Naive B cell (primary cell): ENCODE data around the gene FBXL14. TPM values are rescaled to one million over a fixed set of nuclear protein-coding genes. Genes with fewer than 3 reads are reported as not detected.

ENCODE experiments used
- ATAC-seq, 2 donors: fragments of 150-1000 bp; cut with Tn5 transposase; 2 replicates each; pipeline ENCODE4 v1.10.0; 2021; ENCODE audit warnings: low read depth in 2 of 2, mild to moderate bottlenecking in 2 of 2, moderate library complexity in 2 of 2
- DNase-seq: peaks from one replicate; pipeline ENCODE4 v3.0.0; 2022
- H3K27ac Mint-ChIP-seq, 6 donors: one replicate each; pipeline ENCODE4 v1.8.0; 2020 to 2022; ENCODE audit warnings: mild to moderate bottlenecking in 6 of 6, mixed read lengths in 6 of 6, moderate library complexity in 5 of 6, inconsistent platforms in 2 of 6
- H3K27me3 Mint-ChIP-seq, 3 donors: one replicate each; pipeline ENCODE4 v1.8.0; 2021 to 2022; ENCODE audit warnings: mixed read lengths in 3 of 3, mild to moderate bottlenecking in 1 of 3
- H3K36me3 Mint-ChIP-seq, 2 donors: one replicate each; pipeline ENCODE4 v1.8.0; 2020 to 2022; ENCODE audit warnings: mixed read lengths in 2 of 2, inconsistent platforms in 1 of 2, mild to moderate bottlenecking in 1 of 2
- H3K4me1 Mint-ChIP-seq, 3 donors: one replicate each; pipeline ENCODE4 v1.8.0; 2020 to 2022; ENCODE audit warnings: mixed read lengths in 3 of 3, inconsistent platforms in 1 of 3, mild to moderate bottlenecking in 1 of 3, moderate library complexity in 1 of 3
- H3K4me3 Mint-ChIP-seq, 8 donors: one replicate each; pipeline ENCODE4 v1.8.0; 2020 to 2022; ENCODE audit warnings: mild to moderate bottlenecking in 8 of 8, mixed read lengths in 8 of 8, moderate library complexity in 8 of 8, inconsistent platforms in 2 of 8
- H3K9me3 Mint-ChIP-seq, 7 donors: one replicate each; pipeline ENCODE4 v1.8.0; 2020 to 2022; ENCODE audit warnings: mixed read lengths in 7 of 7, mild to moderate bottlenecking in 5 of 7, inconsistent platforms in 2 of 7, moderate library complexity in 1 of 7
- polyA plus RNA-seq, 6 donors: library from polyadenylated mRNA; unstranded; fragments of 300-500 nt; fragmentation: Illumina TruSeq; gene quantifications; one replicate each; pipeline ENCODE4 v1.2.3, GENCODE V29; 2021; ENCODE audit warnings: low read depth in 6 of 6

Gene FBXL14
- polyA plus RNA-seq, 6 donors from 2014 or later: 11.2 to 20.6 (median 14.6) TPM

DNA sequence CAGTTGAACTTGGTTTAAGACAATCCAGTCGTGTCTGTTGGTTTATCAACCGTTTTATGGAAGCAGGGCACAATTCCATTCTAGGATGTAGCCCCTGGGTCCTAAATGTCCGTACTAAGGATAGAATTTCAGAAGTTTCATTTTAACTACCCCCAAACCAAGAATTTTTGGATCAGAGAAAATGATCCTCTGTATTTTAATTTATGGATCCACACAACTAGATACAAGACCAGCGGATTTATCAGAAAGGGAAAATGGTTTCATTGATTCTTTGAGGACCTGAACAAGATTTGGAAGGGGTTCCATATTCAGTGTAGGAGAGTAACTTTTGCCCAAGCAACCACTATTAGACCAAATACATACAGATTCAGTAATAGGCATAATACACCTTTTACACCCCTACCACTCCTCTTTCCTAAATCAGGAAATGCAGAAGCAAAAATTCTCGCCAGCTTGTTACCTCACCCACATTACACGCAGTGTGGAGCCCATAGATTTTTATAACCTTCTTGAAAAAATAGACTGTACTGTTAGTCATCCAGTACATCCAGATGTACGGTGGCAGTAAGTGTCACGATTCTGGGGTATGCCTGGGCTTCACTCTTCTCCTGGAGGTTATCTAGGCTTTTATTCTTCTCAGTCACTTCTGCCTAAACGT is 1.4 kb upstream of the FBXL14 start:
- ATAC-seq: no peak
- Mint-ChIP-seq H3K9me3 (peaks cover 0 to 1% (median 0%) of the 10 kb centered on the region in 7 donors), H3K4me1 (peaks cover 33 to 42% (median 38%) of the 10 kb centered on the region in 3 donors), H3K27me3 (no peaks in the 10 kb centered on the region), H3K4me3 (peak overlapping the region in 7 of 8 donors; percentile 91 to 99 (median 97)), H3K36me3 (no peaks in the 10 kb centered on the region), H3K27ac (peak overlapping the region; percentile 39 to 99 (median 96))
- no peak for DNase-seq

DNA sequence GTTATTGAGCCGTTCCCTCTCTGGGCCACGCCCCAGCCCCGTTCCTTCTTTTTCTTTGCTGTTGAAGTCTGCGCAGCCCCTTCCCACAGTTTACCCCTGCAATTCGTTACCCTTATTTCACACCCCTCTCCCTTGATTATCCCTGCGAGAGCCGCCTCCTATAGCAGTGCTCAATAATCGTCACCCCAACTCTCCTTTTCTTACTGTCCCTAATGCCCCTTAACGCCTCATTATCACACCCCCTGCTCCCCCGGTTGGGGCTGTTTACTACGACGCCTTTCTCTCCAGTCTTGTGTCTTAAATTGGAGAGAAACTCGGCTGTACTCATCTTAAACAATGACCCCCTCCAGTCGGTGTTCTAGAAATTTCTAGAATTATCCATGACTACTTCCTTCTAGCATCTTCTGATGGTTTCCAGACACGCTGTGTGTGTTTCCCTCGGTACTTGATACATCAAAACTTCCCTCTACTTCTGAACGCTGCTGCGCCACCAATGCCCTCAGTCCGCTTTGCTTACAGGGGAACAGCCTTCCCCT is 713 bp upstream of the FBXL14 start:
- Mint-ChIP-seq H3K27ac (peak overlapping the region; percentile 95 to 99 (median 98)), H3K4me1 (peaks cover 36 to 49% (median 45%) of the 10 kb centered on the region in 3 donors)
- no peak for ATAC-seq

DNA sequence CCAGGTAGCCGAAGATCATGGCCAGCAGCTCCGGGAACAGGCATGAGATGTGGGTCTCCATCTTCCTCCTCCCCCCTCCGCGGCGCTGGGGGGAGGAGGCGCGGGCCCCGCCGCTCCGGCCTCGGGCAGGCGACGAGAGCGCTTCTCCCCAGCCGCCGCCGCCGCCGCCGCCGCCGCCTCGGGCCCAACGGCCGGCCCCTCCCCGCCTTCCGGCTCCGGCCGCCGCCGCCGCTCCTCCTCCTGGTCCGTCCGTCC is 448 bp downstream of the FBXL14 start:
- H3K27me3 Mint-ChIP-seq: no peaks in the 10 kb centered on the region
- H3K9me3 Mint-ChIP-seq: peaks cover 0 to 1% (median 0%) of the 10 kb centered on the region in 7 donors
- H3K36me3 Mint-ChIP-seq: no peaks in the 10 kb centered on the region
- H3K27ac Mint-ChIP-seq: peak overlapping the region in 5 of 6 donors; percentile 60 to 91 (median 83)
- DNase-seq: no peak
- peaks cover 36 to 54% (median 52%) of the 10 kb centered on the region in 3 donors for H3K4me1 Mint-ChIP-seq
- H3K4me3 Mint-ChIP-seq: peak overlapping the region; percentile 90 to 96 (median 91)
- ATAC-seq: peak in 1 of 2 donors; percentile 27

More for the DNA sequence above, 713 bp upstream of the FBXL14 start:
- peak overlapping the region; percentile 91 to 99 (median 97) for H3K4me3 Mint-ChIP-seq
- no peak for DNase-seq
- H3K9me3 Mint-ChIP-seq: peaks cover 0 to 1% (median 0%) of the 10 kb centered on the region in 7 donors
- no peaks in the 10 kb centered on the region for H3K27me3 Mint-ChIP-seq
- H3K36me3 Mint-ChIP-seq: no peaks in the 10 kb centered on the region

DNA sequence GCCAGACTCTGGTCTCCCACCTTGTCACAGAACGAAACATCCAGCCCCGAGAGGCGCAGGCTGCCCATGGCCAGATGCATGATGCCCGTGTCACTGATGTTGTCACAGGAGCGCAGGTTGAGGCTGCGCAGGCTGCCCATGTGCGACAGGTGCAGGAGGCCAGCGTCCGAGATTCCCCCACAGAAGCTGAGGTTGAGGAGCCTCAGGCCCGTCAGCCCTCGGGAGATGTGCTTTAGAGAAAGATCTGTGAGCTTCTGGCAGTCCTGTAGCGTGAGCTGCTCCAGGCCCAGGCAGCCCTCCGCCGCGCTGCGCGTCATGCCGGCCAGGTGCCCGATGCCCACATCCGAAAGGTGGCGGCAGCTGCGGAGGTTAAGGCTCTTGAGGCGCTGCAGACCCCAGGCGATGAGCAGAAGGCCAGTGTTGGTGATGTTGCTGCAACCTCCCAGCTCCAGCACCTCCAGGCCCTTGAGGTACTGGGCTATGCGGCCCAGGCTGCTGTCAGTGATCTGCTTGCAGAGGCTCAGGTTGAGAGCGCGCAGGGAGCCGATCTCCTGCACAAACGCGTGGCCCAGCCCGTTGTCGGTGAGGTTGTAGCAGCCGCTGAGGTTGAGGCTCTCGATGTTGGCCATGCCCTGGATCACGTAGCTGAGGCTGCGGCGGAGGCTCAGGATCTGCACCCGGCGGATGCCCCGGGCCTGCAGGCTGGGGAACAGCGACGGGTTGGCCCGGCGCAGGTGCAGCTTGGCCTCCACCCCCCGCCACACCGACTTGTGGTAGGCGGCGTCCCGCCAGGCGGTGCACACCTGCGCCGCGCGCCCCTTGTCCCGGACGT is 991 bp downstream of the FBXL14 start:
- Mint-ChIP-seq H3K27me3 (no peaks in the 10 kb centered on the region), H3K9me3 (peaks cover 0 to 1% (median 0%) of the 10 kb centered on the region in 7 donors)
- peak; percentile 70 for DNase-seq

DNA sequence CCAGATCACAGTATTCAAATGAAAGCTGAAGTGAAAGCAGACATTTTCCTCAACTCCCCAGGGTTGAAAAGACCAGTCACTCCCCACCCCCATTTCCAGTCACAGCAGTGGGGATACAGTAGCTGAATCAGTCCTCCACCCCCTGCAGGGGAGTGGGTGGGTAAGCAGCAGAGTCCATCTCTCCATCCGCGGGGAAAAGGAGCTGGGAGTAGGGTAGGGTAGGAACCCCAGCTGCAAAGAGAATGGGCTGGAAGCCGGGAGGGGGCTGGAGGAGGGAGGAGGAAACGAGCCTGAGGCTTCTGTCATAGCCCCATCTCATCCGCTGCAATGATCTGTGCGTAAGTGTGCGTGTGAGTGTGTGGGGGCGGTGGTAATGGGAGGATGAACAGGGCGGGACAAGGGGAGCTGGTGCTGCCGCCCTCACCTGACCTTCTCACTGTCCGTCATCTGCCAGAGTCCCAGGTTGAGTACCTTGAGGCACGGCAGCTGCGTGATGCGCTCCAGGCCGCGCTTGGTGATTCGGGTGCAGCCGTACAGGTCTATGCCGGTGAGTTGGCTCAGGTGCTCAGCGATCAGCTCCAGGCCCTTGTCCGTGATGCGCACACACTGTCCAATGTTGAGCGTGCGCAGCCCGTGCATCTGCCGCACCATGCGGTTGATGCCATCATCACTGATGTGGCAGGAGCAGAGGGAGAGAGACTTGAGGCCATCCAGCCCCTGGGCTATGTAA is 1.8 kb downstream of the FBXL14 start:
- ATAC-seq: no peak
- Mint-ChIP-seq H3K4me3 (peak overlapping the region; percentile 90 to 96 (median 91)), H3K4me1 (peaks cover 48 to 65% (median 64%) of the 10 kb centered on the region in 3 donors), H3K36me3 (no peaks in the 10 kb centered on the region), H3K27ac (peak overlapping the region; percentile 77 to 97 (median 90)), H3K27me3 (no peaks in the 10 kb centered on the region), H3K9me3 (peaks cover 0 to 1% (median 0%) of the 10 kb centered on the region in 7 donors)
- peak; percentile 34 for DNase-seq

More for the DNA sequence above, 991 bp downstream of the FBXL14 start:
- peak overlapping the region; percentile 77 to 93 (median 86) for H3K27ac Mint-ChIP-seq
- no peaks in the 10 kb centered on the region for H3K36me3 Mint-ChIP-seq
- peak overlapping the region; percentile 90 to 96 (median 91) for H3K4me3 Mint-ChIP-seq
- peaks cover 42 to 60% (median 57%) of the 10 kb centered on the region in 3 donors for H3K4me1 Mint-ChIP-seq
- ATAC-seq: peak; percentile 39 to 42

DNA sequence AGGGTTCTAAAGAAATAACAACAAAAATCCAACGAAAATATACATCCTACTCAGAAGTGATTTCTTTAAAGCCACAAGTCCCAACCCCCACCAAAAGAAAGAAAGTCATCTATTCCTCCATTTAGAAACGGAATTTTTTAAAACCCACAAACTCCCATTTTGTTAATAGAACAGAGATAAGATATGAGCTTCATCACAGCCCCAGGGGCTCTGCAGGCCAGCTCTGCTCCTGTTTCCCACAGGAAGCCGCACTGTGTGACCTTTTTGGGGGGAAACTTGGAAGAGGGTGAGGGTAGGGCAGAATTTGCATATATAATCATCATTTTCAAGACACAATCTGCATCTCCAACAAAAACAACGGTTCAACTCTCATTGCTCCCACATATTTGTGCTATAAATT is 2.8 kb downstream of the FBXL14 start:
- H3K4me3 Mint-ChIP-seq: peak overlapping the region; percentile 82 to 96 (median 91)
- no peak for ATAC-seq
- H3K4me1 Mint-ChIP-seq: peaks cover 48 to 66% (median 64%) of the 10 kb centered on the region in 3 donors
- no peak for DNase-seq
- peaks cover 0 to 1% (median 0%) of the 10 kb centered on the region in 7 donors for H3K9me3 Mint-ChIP-seq
- H3K27ac Mint-ChIP-seq: peak overlapping the region in 3 of 6 donors; percentile 22 to 83 (median 39)
- H3K27me3 Mint-ChIP-seq: no peaks in the 10 kb centered on the region
- H3K36me3 Mint-ChIP-seq: no peaks in the 10 kb centered on the region

DNA sequence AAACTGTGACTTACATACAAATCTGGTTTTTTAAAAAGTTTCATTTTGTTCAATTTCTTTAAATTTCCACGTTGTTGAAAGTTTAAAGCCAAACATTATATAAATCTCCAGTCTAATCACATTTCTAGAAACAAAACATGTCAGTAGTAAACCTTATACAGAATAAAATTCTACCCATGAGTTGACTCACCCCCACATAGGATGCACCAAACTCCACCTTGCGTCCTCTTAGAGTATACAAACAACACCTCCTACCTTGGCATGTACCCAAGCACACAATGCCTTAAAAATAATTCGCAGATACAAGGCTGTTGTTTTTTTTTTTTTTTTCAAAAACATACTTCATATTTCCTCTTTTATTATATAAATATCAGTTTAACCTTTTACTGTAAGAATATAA is 3.3 kb downstream of the FBXL14 start:
- ATAC-seq (no peak), DNase-seq (no peak)
- no peaks in the 10 kb centered on the region for H3K27me3 Mint-ChIP-seq
- peaks cover 0 to 1% (median 0%) of the 10 kb centered on the region in 7 donors for H3K9me3 Mint-ChIP-seq
- no peaks in the 10 kb centered on the region for H3K36me3 Mint-ChIP-seq
- H3K4me1 Mint-ChIP-seq: peaks cover 48 to 66% (median 64%) of the 10 kb centered on the region in 3 donors
- H3K27ac Mint-ChIP-seq: peak overlapping the region in 3 of 6 donors; percentile 43 to 83 (median 76)
- H3K4me3 Mint-ChIP-seq: peak overlapping the region; percentile 17 to 96 (median 90)

DNA sequence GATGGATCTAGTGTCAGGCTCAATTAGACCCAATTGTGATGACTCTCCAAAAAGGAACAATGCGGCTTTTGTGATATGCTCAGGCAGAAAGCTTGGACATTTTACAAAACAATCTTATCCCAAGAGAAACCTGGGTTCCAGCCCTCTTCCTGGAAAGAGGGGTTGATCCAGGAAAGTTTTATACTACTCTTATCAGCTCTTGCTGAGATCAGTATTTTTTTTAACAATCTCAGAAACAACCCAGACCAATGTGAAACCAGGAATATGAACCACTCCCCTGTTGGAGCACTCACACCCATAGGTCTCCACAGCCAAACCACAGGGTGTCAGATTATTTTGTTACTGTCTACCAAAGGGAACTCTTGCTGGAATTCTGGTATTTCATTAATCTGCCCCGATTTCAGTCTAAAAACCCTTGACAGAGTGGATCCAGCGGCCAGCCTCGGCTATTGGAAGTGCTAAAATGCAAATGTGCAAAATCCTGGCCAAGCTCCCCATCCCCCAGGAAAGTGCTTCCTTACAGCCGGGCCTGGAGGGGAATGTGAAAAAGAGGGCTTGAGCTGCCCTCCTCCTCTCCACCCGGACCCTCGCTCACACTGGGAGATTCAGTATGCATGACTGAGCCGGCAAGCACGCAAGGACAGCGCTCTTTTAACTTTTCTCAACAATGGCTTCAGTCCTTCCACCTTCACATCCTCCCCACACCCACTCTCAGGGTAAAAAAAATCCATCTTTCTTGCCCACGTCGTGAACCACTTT is 4.0 kb downstream of the FBXL14 start:
- Mint-ChIP-seq H3K4me3 (peak overlapping the region in 7 of 8 donors; percentile 0 to 91 (median 55)), H3K36me3 (no peaks in the 10 kb centered on the region), H3K4me1 (peaks cover 47 to 62% (median 57%) of the 10 kb centered on the region in 3 donors), H3K27ac (peak overlapping the region in 2 of 6 donors; percentile 4 to 76), H3K9me3 (peaks cover 0 to 1% (median 0%) of the 10 kb centered on the region in 7 donors), H3K27me3 (no peaks in the 10 kb centered on the region)
- no peak for DNase-seq
- no peak for ATAC-seq

DNA sequence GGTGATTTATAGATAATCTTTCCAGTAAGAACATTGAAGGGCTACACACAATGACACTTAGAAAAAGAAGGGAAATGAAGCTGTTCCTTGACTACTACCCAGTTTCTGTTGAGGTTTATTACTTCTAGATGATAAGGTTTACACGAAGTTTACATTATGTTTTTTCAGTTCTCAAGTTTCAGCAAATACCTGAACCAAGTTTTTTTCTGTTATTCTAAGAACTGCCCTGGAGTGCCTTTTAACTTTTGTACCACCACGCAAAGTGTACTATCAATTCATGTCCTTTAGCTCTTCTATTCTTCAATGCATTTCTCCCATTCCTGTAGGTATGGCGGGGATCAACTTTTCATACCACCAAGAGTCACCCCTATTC is 5.8 kb downstream of the FBXL14 start:
- Mint-ChIP-seq H3K9me3 (peaks cover 0 to 1% (median 0%) of the 10 kb centered on the region in 7 donors), H3K27ac (peak overlapping the region in 3 of 6 donors; percentile 49 to 67 (median 54)), H3K4me1 (peaks cover 39 to 57% (median 51%) of the 10 kb centered on the region in 3 donors), H3K4me3 (peak overlapping the region in 1 of 8 donors; percentile 39), H3K36me3 (no peaks in the 10 kb centered on the region), H3K27me3 (no peaks in the 10 kb centered on the region)
- DNase-seq: no peak
- ATAC-seq: no peak

DNA sequence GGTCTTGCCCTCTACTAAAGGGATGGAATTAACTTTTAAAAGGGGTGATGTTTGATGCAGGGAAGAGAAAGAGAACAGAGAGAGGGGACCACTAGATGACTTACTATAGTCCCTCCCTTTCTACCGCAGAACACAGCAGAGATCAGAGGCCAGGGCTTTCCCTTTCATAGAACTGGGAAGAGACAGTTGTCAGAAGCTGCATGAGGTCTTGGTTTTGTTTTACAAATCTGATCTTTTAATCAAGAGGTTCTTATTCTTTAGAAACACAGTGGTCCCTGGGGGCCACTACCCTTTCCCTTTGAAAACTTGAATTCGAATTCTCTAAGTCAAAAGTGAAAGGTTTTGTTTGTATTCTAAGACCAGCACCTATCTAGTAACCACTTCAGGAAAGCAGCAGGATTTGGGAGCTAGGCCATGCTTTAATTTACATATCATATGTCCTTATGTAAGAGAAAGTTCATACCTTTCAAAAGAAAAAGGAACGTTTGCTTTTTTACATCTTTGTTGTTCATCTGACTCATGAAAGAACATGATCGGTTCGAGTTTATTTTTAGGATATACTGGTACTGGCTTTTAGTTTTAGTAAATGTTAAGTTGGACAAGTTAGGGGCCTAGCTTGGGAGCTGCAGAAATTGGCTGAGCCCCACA is 6.3 kb downstream of the FBXL14 start:
- DNase-seq: no peak
- Mint-ChIP-seq H3K27me3 (no peaks in the 10 kb centered on the region), H3K4me1 (peaks cover 36 to 58% (median 51%) of the 10 kb centered on the region in 3 donors), H3K9me3 (peaks cover 0 to 1% (median 0%) of the 10 kb centered on the region in 7 donors), H3K4me3 (peak overlapping the region in 1 of 8 donors; percentile 39), H3K27ac (peak overlapping the region in 4 of 6 donors; percentile 49 to 80 (median 60)), H3K36me3 (no peaks in the 10 kb centered on the region)
- ATAC-seq: no peak

DNA sequence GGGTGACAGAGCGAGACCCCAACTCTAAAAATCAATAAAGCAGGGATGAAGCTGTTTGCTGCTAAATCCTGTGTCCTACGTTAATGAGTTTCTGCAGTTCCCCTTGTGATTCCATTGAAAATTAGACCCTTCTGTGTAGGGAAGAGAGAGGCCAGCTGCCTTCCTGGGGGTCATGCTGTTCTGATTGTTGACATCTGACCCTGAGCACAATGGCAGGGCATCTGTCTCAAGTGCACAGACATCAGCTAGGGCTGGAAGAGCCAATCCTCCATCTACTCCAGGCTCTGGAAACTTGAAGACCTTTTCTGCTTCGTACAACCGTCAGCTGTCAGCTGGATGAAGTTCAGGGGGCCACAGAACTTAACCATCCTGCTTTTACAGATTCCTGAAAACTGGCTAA is 10.1 kb downstream of the FBXL14 start:
- Mint-ChIP-seq H3K4me1 (peaks cover 12 to 22% (median 21%) of the 10 kb centered on the region in 3 donors), H3K27me3 (no peaks in the 10 kb centered on the region), H3K36me3 (no peaks in the 10 kb centered on the region), H3K27ac (no peak overlapping the region), H3K4me3 (no peak overlapping the region), H3K9me3 (no peaks in the 10 kb centered on the region)
- ATAC-seq (no peak), DNase-seq (no peak)
